Smooth muscle cell (in vitro differentiated cells): ENCODE results near the gene ZNF503. TPM values are rescaled to one million over a fixed set of nuclear protein-coding genes. Genes with fewer than 3 reads are reported as not detected.

ENCODE experiments used
- DNase-seq: peaks from one replicate; lab custom pipeline; 2025; ENCODE audit not compliant: unreplicated experiment; lab: John Stamatoyannopoulos, UW
- H2AFZ ChIP-seq: fragments of 200-600 bp; sonication (generic); 2 replicates; pipeline ENCODE4 v1.6.0; 2016; ENCODE audit warnings: antibody characterized with exemption, low read depth, mild to moderate bottlenecking
- H3F3A ChIP-seq: fragments of 200-600 bp; sonication (generic); 2 replicates; pipeline ENCODE4 v1.6.0; 2017; ENCODE audit warnings: antibody characterized with exemption, low read depth
- H3K27ac ChIP-seq: fragments of 200-600 bp; sonication (generic); 2 replicates; pipeline ENCODE4 v1.5.1; 2016; ENCODE audit warnings: low read depth, mild to moderate bottlenecking
- H3K27me3 ChIP-seq: fragments of 200-600 bp; sonication (generic); 2 replicates; pipeline ENCODE4 v1.6.1; 2016; ENCODE audit warnings: low read depth, mild to moderate bottlenecking
- H3K36me3 ChIP-seq: fragments of 200-600 bp; sonication (generic); 2 replicates; pipeline ENCODE4 v1.5.1; 2016; ENCODE audit warnings: low read depth
- H3K4me1 ChIP-seq: fragments of 200-600 bp; sonication (generic); 2 replicates; pipeline ENCODE4 v1.5.1; 2016; ENCODE audit warnings: low read depth
- H3K4me2 ChIP-seq: fragments of 200-600 bp; sonication (generic); 2 replicates; pipeline ENCODE4 v1.6.0; 2016; ENCODE audit warnings: mild to moderate bottlenecking
- H3K4me3 ChIP-seq: fragments of 200-600 bp; sonication (generic); 2 replicates; pipeline ENCODE4 v1.5.1; 2016; ENCODE audit warnings: mild to moderate bottlenecking
- H3K79me2 ChIP-seq: fragments of 200-600 bp; sonication (generic); 2 replicates; pipeline ENCODE4 v1.6.0; 2016; ENCODE audit warnings: low read depth, mild to moderate bottlenecking
- H3K9ac ChIP-seq: fragments of 200-600 bp; sonication (generic); 2 replicates; pipeline ENCODE4 v1.6.0; 2016; ENCODE audit warnings: low read depth
- H3K9me3 ChIP-seq: fragments of 200-600 bp; sonication (generic); replicated peaks from 2 replicates; pipeline ENCODE4 v1.5.1; 2016; ENCODE audit warnings: low read depth
- H4K20me1 ChIP-seq: fragments of 200-600 bp; sonication (generic); 2 replicates; pipeline ENCODE4 v1.6.0; 2016; ENCODE audit warnings: low read depth
- CTCF ChIP-seq: fragments of 200-600 bp; sonication (generic); IDR thresholded peaks from 2 replicates; pipeline ENCODE4 v1.5.1; 2017; ENCODE audit warnings: borderline replicate concordance, mild to moderate bottlenecking, antibody characterized with exemption; ENCODE audit not compliant: insufficient read depth, poor library complexity, severe bottlenecking
- WGBS: methylation state at CpG from one replicate; pipeline ENCODE4 v1.1.7; 2016; ENCODE audit warnings: low lambda C conversion rate; 5-methylcytosine and 5-hydroxymethylcytosine counted together
- polyA plus RNA-seq: library from polyadenylated mRNA; unstranded; fragments of >200 nt; fragmentation: Nextera tagmentation; extraction: Ambion mirVana; gene quantifications from 2 replicates; pipeline ENCODE4 v1.2.1, GENCODE V29; 2016
- total RNA-seq: library from RNA; depleted of rRNA; stranded (reverse); fragments of >200 nt; gene quantifications from 2 replicates; pipeline ENCODE4 v1.2.3, GENCODE V29; 2014

The ZNF503 gene
- total and polyA plus RNA-seq, 2 experiments from 2014 or later: 6.8 to 11.8 TPM

- Histone ChIP-seq H4K20me1 (peaks cover 23% of the 10 kb centered on the region), H3K79me2 (peaks cover 47% of the 10 kb centered on the region), H3K27ac (no peak overlapping the region), H3K36me3 (no peaks in the 10 kb centered on the region), H3K27me3 (peaks cover 13% of the 10 kb centered on the region), H3F3A (no peaks in the 10 kb centered on the region), H3K9ac (no peak overlapping the region), H3K4me3 (peak overlapping the region; percentile 95), H3K9me3 (no peaks in the 10 kb centered on the region), H2AFZ (peak overlapping the region; percentile 83), H3K4me1 (peaks cover 11% of the 10 kb centered on the region), H3K4me2 (peak overlapping the region; percentile 97)
- WGBS: 13% methylated on average over 49 of the region's 64 CpGs
- peak; percentile 95 for TF ChIP-seq CTCF
- peak; percentile 19 for DNase-seq
These were observed 6.3 kb downstream of the ZNF503 start for GRCh38 chr10:75395066-75395931.

GRCh38 chr10:75394221-75394620 is 7.3 kb downstream of the ZNF503 start:
- Histone ChIP-seq H3K79me2 (peaks cover 37% of the 10 kb centered on the region), H3K4me3 (no peak overlapping the region), H4K20me1 (peaks cover 13% of the 10 kb centered on the region), H3F3A (no peaks in the 10 kb centered on the region), H3K9me3 (no peaks in the 10 kb centered on the region), H3K27ac (no peak overlapping the region), H3K4me2 (no peak overlapping the region), H3K27me3 (peaks cover 14% of the 10 kb centered on the region), H3K9ac (no peak overlapping the region), H3K4me1 (peaks cover 11% of the 10 kb centered on the region), H2AFZ (no peak overlapping the region), H3K36me3 (no peaks in the 10 kb centered on the region)
- TF ChIP-seq CTCF: no peak
- WGBS: 85% methylated on average over 7 of the region's 7 CpGs
- DNase-seq: no peak

- Histone ChIP-seq H3K4me3 (no peak overlapping the region), H4K20me1 (peaks cover 2% of the 10 kb centered on the region), H3K4me2 (no peak overlapping the region), H3K9me3 (no peaks in the 10 kb centered on the region), H3K27ac (no peak overlapping the region), H2AFZ (no peak overlapping the region), H3K79me2 (peaks cover 22% of the 10 kb centered on the region), H3K27me3 (peaks cover 14% of the 10 kb centered on the region), H3K4me1 (peaks cover 5% of the 10 kb centered on the region), H3K36me3 (no peaks in the 10 kb centered on the region), H3K9ac (no peak overlapping the region), H3F3A (no peaks in the 10 kb centered on the region)
- DNase-seq: no peak
- no peak for TF ChIP-seq CTCF
These were observed 8.8 kb downstream of the ZNF503 start for GRCh38 chr10:75392744-75393143.

- no peaks in the 10 kb centered on the region for H3F3A ChIP-seq
- no peaks in the 10 kb centered on the region for H3K9me3 ChIP-seq
- 91% methylated on average over 2 of the region's 2 CpGs for WGBS
- H2AFZ ChIP-seq: no peak overlapping the region
- no peak overlapping the region for H3K9ac ChIP-seq
- H3K4me3 ChIP-seq: no peak overlapping the region
- H4K20me1 ChIP-seq: no peaks in the 10 kb centered on the region
- peaks cover 14% of the 10 kb centered on the region for H3K27me3 ChIP-seq
- no peaks in the 10 kb centered on the region for H3K36me3 ChIP-seq
- no peak overlapping the region for H3K4me2 ChIP-seq
- no peak for DNase-seq
- H3K4me1 ChIP-seq: peaks cover under 1% of the 10 kb centered on the region
- peaks cover 17% of the 10 kb centered on the region for H3K79me2 ChIP-seq
- no peak for TF ChIP-seq CTCF
- H3K27ac ChIP-seq: no peak overlapping the region
These were observed 9.3 kb downstream of the ZNF503 start for GRCh38 chr10:75392271-75392670.
